Activated CD4-positive, alpha-beta T cell treated with anti-CD3 and anti-CD28 coated beads for 36 hours (primary cell): ENCODE measurements around the gene TBC1D19. TPM values are rescaled to one million over a fixed set of nuclear protein-coding genes. Genes with fewer than 3 reads are reported as not detected.
"Not testable (repeated sequence)": the region's sequence is repeated elsewhere in the genome, so short reads cannot be mapped to it uniquely, and the experiment has no call there.

Experiments used
- ATAC-seq: fragments of 200-7000 bp; cut with Tn5 transposase; one replicate; pipeline ENCODE4 v1.10.0; 2021; ENCODE audit warnings: mild to moderate bottlenecking, moderate library complexity
- CTCF ChIA-PET: fragments of 350-600 bp; sonication (Branson Sonifier 250); formaldehyde crosslinking; loops from one replicate; lab custom pipeline; 2021; ENCODE audit warnings: antibody characterized with exemption; lab: Charles Lee
- POLR2A ChIA-PET: fragments of 350-600 bp; sonication (Branson Sonifier 250); formaldehyde crosslinking; loops from one replicate; lab custom pipeline; 2021; ENCODE audit warnings: antibody characterized with exemption, inconsistent platforms; lab: Charles Lee
- DNase-seq: peaks from one replicate; pipeline ENCODE4 v3.0.0-alpha.2; 2020
- H3K27ac Mint-ChIP-seq: one replicate; pipeline ENCODE4 v1.8.0; 2021; ENCODE audit warnings: mixed read lengths
- H3K27me3 Mint-ChIP-seq: one replicate; pipeline ENCODE4 v1.8.0; 2021; ENCODE audit warnings: mixed read lengths
- H3K36me3 Mint-ChIP-seq: one replicate; pipeline ENCODE4 v1.8.0; 2021; ENCODE audit warnings: low read depth, mixed read lengths
- H3K4me1 Mint-ChIP-seq: one replicate; pipeline ENCODE4 v1.8.0; 2021; ENCODE audit warnings: mixed read lengths
- H3K4me3 Mint-ChIP-seq: one replicate; pipeline ENCODE4 v1.8.0; 2021; ENCODE audit warnings: mild to moderate bottlenecking, moderate library complexity, mixed read lengths
- H3K9me3 Mint-ChIP-seq: one replicate; pipeline ENCODE4 v1.8.0; 2021; ENCODE audit warnings: low read depth, mixed read lengths
- intact Hi-C, 2 experiments: fragments of 100-400 bp; cut with DNase I in 1 of 2; cut with micrococcal nuclease in 1 of 2; formaldehyde crosslinking; loops; one replicate each; pipeline versions ENCODE4 v1.14.2 to v1.15.1; 2022 to 2024; cut with DNase I, micrococcal nuclease
- total RNA-seq, 2 experiments: library from RNA; stranded (reverse); gene quantifications; one replicate each; pipeline ENCODE4 v1.2.3, GENCODE V29; 2021

Gene TBC1D19, protein sequence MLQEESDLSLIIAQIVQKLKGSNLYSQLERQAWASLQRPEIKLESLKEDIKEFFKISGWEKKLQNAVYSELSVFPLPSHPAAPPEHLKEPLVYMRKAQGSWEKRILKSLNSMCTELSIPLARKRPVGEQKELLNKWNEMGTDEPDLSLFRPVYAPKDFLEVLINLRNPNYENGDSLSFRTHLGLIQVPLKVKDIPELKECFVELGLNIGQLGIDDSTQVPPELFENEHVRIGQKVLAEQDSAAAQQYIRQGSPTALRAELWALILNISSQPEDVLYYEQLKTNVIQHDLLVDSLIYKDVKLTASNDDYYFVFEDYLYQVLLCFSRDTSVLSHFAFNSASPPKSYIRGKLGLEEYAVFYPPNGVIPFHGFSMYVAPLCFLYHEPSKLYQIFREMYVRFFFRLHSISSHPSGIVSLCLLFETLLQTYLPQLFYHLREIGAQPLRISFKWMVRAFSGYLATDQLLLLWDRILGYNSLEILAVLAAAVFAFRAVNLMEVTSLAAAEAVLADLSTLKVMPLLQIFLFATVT
- total RNA-seq: 1 to 10 TPM; 5.0 to 5.3 TPM

DNA sequence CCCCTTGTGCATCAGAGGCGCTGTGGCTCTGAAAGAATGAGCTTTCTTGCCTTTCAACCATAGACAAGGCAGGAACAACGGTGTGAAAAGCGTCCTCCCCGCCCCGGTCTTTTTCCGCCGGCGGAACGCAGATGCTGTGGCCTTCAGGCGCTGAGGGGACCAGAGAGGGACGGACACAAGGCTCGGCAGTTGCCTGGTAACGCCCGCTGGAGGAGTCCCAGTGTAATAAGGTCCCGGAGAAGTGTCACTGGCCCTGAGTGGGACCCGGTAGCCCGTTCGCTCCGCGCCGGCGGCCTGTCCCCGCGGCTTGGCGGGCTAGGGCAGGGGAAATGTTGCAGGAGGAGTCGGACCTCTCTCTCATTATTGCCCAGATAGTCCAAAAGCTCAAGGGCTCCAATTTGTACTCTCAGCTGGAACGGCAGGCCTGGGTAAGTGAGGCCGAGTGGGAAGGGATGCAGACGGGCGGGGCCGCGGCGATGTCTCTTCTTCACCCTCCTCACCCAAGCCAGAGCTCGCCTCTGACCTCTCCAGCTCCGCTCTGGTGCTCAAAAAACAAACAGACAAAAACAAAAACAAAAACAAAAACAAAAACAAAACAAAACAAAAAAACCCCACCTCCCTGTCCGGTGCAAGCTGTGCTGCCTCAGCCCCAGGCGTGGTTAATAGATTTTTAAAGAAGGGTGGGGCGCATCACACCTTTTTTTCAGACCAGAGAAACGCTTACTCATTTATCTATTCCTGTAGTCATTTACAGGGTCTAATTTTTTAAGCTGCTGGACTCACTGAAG is at the start of gene TBC1D19:
TBC1D19 (plus strand) TSS at position 220 of the 788 bp plus-strand sequence; CDS start at position 330, 110 bp downstream.
- peak; percentile 93 for DNase-seq
- no peaks in the 10 kb centered on the region for H3K9me3 Mint-ChIP-seq
- ChIA-PET POLR2A (interaction anchor here (0.6 kb wide), 1 partner anchor 8 kb away, joined by 5 read pairs; no protein-coding TSS in a partner anchor), CTCF (interaction anchor here (0.6 to 2.0 kb wide), 7 partner anchors 9 to 300 kb away, joined by 3 to 5 read pairs (median 3); no protein-coding TSS in a partner anchor)
- peaks cover 1% of the 10 kb centered on the region for H3K27me3 Mint-ChIP-seq
- H3K27ac Mint-ChIP-seq: peak within 1 kb of the TSS; percentile 92
- ATAC-seq: peak; percentile 96
- peak within 1 kb of the TSS; percentile 93 for H3K4me3 Mint-ChIP-seq
- peaks cover 24% of the 10 kb centered on the region for H3K4me1 Mint-ChIP-seq
- no peaks in the 10 kb centered on the region for H3K36me3 Mint-ChIP-seq
- intact Hi-C loops: loop anchor here (1.0 to 5.0 kb wide), 6 partner anchors 263 to 721 kb away; partner anchors contain the start of genes RBPJ (in 1 of the 2), SEL1L3 (in 1 of the 2) and SMIM20 (in 1 of the 2)

DNA sequence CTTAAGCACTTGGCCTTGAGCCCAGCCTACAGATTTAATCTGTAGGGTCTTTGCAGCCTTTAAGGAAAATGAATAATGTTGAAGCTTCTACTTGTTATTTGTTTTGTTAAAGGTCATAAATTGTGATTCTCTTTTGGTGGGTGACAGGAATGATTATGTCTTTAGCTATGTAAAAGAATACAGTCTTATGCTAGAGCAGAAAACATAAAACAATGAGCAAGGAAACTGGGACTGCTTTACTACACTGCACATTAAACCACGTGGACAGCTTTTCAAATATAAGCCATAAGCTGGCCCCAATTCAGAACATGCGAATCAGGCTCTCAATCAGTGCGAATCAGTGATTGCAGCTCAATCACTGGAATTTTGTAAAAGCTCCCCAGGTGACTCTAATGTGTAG is 40.9 kb upstream of the TBC1D19 start:
- Mint-ChIP-seq H3K9me3 (peaks cover 19% of the 10 kb centered on the region), H3K4me1 (no peaks in the 10 kb centered on the region), H3K27ac (no peak overlapping the region), H3K36me3 (no peaks in the 10 kb centered on the region), H3K4me3 (no peak overlapping the region), H3K27me3 (peaks cover 3% of the 10 kb centered on the region)
- POLR2A ChIA-PET: no interaction called here
- DNase-seq (no peak), ATAC-seq (no peak)
- CTCF ChIA-PET: interaction anchor here (0.7 kb wide), 1 partner anchor 473 kb away, joined by 3 read pairs; no protein-coding TSS in a partner anchor
- intact Hi-C loops: no loop called here

DNA sequence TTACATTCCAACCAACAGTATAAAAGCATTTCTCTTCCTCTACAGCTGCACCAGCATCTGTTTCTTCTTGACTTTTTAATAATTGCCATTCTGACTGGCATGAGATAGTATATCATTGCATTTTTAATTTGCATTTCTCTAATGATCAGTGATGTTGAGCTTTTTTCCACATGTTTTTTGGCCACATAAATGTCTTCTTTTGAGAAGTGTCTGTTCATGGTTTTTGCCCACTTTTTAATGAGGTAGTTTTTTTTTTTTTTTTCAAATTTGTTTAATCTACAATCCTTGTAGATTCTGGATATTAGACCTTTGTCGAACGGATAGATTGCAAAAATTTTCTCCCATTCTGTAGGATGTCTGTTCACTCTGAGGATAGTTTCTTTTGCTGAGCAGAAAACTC is 39.5 kb upstream of the TBC1D19 start:
- Mint-ChIP-seq H3K4me3 (no peak overlapping the region), H3K27me3 (peaks cover 6% of the 10 kb centered on the region), H3K36me3 (no peaks in the 10 kb centered on the region), H3K4me1 (no peaks in the 10 kb centered on the region), H3K27ac (no peak overlapping the region), H3K9me3 (peaks cover 19% of the 10 kb centered on the region)
- POLR2A ChIA-PET: no interaction called here
- ATAC-seq (no peak), DNase-seq (no peak)
- intact Hi-C loops: no loop called here
- CTCF ChIA-PET: no interaction called here

DNA sequence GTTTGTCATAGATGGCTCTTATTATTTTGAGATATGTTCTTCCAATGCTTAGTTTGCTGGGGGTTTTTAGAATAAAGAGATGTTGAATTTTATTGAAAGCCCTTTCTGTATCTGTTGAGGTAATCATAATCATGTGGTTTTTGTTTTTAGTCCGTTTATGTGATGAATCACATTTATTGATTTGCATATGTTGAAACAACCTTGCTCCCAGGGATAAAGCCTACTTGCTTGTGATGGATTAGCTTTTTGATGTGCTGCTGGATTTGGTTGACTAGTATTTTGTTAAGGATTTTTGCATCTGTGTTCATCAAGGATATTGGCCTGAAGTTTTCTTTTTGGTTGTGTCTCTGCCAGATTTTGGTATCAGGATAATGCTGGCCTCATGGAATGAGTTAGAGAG is 35.5 kb upstream of the TBC1D19 start:
- H3K27ac Mint-ChIP-seq, POLR2A ChIA-PET, ATAC-seq, CTCF ChIA-PET, intact Hi-C loops, DNase-seq, H3K36me3 Mint-ChIP-seq, H3K4me1 Mint-ChIP-seq, H3K4me3 Mint-ChIP-seq: not testable (repeated sequence)
- Mint-ChIP-seq H3K27me3 (peaks cover 15% of the 10 kb centered on the region), H3K9me3 (peaks cover 22% of the 10 kb centered on the region)

DNA sequence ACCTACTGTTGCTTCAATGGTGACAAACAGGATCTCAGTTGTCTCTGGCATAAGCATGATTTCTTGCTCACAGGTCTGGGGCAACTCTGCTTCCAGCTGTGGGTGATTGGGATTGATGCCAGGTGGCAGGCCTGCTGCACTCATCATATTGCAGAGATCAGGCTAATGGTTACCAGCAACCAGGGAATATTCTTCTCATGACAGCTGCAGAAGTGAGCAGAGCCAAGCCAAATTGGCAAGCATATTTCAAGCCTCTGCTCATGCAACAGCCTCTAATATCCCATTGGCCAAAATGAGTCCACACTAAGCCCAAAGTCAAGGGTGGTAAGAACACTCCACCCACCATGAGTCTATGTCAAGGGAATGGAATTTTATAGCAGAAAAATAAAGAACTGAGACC is 26.7 kb upstream of the TBC1D19 start:
- no peaks in the 10 kb centered on the region for H3K4me1 Mint-ChIP-seq
- DNase-seq: no peak
- ChIA-PET POLR2A (no interaction called here), CTCF (interaction anchor here (0.6 to 1.5 kb wide), 3 partner anchors 9 to 395 kb away, joined by 3 read pairs; no protein-coding TSS in a partner anchor)
- H3K4me3 Mint-ChIP-seq: no peak overlapping the region
- no peak overlapping the region for H3K27ac Mint-ChIP-seq
- H3K9me3 Mint-ChIP-seq: peaks cover 18% of the 10 kb centered on the region
- H3K36me3 Mint-ChIP-seq: no peaks in the 10 kb centered on the region
- intact Hi-C loops: no loop called here
- ATAC-seq: no peak
- peaks cover 22% of the 10 kb centered on the region for H3K27me3 Mint-ChIP-seq

DNA sequence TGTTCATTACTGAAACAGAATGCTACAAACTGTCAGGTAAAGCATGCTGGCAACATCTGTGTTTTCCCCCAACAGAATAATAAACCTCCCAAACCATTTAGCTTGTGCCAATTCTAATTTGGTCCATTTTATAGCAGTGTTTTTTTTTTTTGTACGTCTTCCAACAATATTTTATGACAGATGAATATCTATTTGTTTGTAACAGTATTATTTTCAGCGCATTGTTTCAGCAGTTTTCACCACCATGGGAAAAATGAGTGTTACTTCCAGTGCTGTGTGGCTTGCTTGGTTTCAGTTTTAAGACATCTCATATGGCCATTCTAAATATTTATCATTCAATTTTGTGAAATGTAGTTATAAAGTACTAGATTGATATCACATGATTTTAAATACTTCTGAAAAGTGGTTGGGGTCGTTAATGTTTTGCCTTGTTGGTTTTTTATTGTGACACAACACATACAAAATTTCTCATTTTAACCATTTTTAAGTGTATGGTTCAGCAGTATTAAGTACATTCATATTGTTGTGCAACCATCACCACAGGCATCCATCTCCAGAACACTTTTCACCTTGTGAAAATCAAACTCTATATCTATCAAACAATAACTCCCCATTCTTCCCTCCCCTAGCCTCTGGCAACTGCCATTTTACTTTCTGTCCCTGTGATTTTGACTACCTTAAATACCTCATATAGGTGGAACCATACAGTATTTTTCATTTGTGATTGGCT is 25.6 kb upstream of the TBC1D19 start:
- DNase-seq (no peak), ATAC-seq (no peak)
- intact Hi-C loops: no loop called here
- Mint-ChIP-seq H3K4me3 (no peak overlapping the region), H3K27me3 (peaks cover 13% of the 10 kb centered on the region), H3K36me3 (no peaks in the 10 kb centered on the region), H3K27ac (no peak overlapping the region), H3K4me1 (no peaks in the 10 kb centered on the region), H3K9me3 (peaks cover 16% of the 10 kb centered on the region)
- ChIA-PET CTCF (interaction anchor here (0.7 kb wide), 1 partner anchor 336 kb away, joined by 3 read pairs; no protein-coding TSS in a partner anchor), POLR2A (no interaction called here)

DNA sequence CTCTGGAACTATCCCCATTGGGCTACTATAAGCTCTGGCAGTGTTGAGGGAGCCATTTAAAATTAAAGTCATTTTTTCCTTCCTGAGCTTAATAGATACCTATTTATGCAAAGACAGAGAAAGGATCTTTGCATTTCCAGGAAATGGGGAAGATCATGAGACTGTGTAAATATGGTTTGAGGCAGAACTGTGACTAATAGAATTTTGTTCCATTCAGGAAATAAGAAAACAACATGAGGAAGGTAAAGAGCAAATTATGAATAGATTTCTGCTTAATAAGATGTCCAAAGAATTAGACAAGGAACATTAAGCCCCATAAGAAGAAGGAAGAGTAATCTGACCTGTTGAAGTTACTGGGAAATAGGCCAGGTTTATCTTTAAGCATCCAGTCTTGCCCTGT is 17.8 kb upstream of the TBC1D19 start:
- Mint-ChIP-seq H3K4me1 (peaks cover 22% of the 10 kb centered on the region), H3K27ac (peak overlapping the region; percentile 16), H3K4me3 (peak overlapping the region; percentile 21), H3K9me3 (peaks cover 4% of the 10 kb centered on the region), H3K27me3 (peaks cover 5% of the 10 kb centered on the region), H3K36me3 (no peaks in the 10 kb centered on the region)
- ChIA-PET CTCF (interaction anchor here (1.0 to 1.5 kb wide), 3 partner anchors 9 to 18 kb away, joined by 3 to 5 read pairs (median 3); partner anchors contain the start of gene TBC1D19), POLR2A (no interaction called here)
- ATAC-seq: peak; percentile 39
- intact Hi-C loops: no loop called here
- no peak for DNase-seq

DNA sequence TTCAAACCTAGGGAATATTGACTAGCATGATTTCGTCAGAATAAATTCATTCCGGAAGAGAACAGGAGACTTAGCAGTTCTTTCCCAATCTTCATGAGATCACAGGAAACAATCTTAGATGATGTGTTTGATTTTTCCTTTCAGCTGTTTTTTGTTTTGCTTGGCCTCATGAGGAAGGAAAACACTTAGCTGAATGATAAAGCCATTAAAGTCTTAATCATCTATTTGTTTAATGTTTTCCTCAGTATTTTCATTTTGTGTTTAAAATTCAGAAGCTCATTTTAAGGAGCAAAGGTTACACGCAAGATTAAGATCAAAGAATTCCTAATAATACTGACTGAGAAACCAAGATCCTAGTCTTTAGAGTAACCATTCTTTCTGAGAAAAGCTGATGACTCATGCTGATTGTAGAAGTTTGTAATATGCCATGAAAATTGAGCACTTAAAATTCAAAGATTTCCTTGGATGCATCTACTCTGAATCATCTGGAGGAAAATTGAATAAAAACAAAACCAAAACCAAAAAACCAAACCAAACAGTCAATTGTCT is 15.4 kb upstream of the TBC1D19 start:
- Mint-ChIP-seq H3K4me3 (no peak overlapping the region), H3K4me1 (peaks cover 22% of the 10 kb centered on the region), H3K9me3 (no peaks in the 10 kb centered on the region), H3K27ac (no peak overlapping the region), H3K36me3 (no peaks in the 10 kb centered on the region), H3K27me3 (peaks cover 5% of the 10 kb centered on the region)
- ChIA-PET CTCF (interaction anchor here (0.7 to 1.2 kb wide), 3 partner anchors 238 to 622 kb away, joined by 3 read pairs; no protein-coding TSS in a partner anchor), POLR2A (no interaction called here)
- no peak for DNase-seq
- ATAC-seq: peak; percentile 42
- intact Hi-C loops: no loop called here

DNA sequence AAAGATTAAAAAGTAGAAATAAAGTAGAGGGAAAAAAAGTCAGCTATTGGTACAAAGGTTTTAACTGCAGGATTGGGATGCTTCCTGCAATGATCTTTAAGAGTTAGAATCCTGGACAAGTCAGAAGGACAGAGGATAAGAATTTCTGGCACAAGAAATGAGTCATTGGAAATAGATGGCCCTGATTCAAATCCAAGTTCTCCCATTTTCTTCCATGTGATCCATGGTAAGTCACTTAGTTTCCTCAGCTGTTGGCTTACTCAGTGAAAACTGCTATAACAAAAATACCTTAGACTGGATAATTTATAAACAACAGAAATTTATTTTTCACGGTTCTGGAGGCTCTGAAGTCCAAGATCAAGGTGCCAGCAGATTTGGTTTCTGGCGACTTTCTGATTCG is 13.3 kb upstream of the TBC1D19 start:
- H3K9me3 Mint-ChIP-seq: no peaks in the 10 kb centered on the region
- H3K4me3 Mint-ChIP-seq: no peak overlapping the region
- intact Hi-C loops: no loop called here
- POLR2A ChIA-PET: no interaction called here
- H3K36me3 Mint-ChIP-seq: no peaks in the 10 kb centered on the region
- H3K27ac Mint-ChIP-seq: no peak overlapping the region
- ATAC-seq (no peak), DNase-seq (no peak)
- CTCF ChIA-PET: interaction anchor here (1.0 kb wide), 1 partner anchor 12 kb away, joined by 4 read pairs; no protein-coding TSS in a partner anchor
- no peaks in the 10 kb centered on the region for H3K27me3 Mint-ChIP-seq
- peaks cover 20% of the 10 kb centered on the region for H3K4me1 Mint-ChIP-seq

DNA sequence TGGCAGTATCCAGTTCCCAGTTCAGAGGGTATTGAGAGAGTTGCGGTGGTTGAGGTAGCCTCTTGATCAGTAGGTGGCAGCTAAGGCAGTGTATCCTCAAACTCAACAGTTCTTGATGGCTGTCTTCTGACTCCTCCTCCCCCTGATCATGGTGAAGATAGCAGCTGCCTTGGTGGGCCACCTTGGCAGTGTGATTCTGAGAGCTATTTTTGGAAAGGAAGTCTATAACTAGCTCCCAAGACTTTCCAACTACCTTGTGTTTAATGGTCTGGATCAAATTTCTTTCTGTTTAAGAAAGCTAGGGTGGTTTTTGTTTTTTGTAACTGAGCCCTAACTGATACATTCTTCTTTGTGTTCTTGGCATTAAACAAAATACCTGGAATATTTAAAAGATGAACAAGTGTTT is 10.5 kb upstream of the TBC1D19 start:
- Mint-ChIP-seq H3K36me3 (no peaks in the 10 kb centered on the region), H3K4me3 (no peak overlapping the region), H3K4me1 (peaks cover 6% of the 10 kb centered on the region), H3K27me3 (peaks cover 3% of the 10 kb centered on the region), H3K9me3 (no peaks in the 10 kb centered on the region), H3K27ac (no peak overlapping the region)
- CTCF ChIA-PET: interaction anchor here (1.2 kb wide), 1 partner anchor 10 kb away, joined by 3 read pairs; no protein-coding TSS in a partner anchor
- POLR2A ChIA-PET: no interaction called here
- intact Hi-C loops: no loop called here
- DNase-seq (no peak), ATAC-seq (peak; percentile 26)
